ENCODE measurements around the gene FREM2.

Gene FREM2

DNA sequence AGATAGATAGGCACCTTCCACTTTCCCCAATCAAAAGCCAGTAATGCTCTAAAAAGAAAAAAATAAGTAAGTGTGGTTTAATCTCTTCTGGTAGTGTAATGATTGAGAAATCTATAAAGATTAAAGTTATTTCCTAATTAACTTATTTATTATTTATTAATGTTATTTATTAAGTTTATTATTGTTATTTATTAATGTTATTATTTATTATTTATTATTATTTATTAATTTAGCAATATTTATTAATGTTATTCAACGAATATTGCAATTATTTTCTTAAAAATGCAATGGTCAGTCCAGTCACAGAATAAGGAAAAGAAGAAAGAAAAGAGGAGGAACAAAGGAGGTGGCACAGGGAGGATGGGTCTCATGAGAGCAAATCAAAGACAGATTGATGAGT is 100.7 kb downstream of the FREM2 start:
- TF ChIP-seq, protein P1, sequence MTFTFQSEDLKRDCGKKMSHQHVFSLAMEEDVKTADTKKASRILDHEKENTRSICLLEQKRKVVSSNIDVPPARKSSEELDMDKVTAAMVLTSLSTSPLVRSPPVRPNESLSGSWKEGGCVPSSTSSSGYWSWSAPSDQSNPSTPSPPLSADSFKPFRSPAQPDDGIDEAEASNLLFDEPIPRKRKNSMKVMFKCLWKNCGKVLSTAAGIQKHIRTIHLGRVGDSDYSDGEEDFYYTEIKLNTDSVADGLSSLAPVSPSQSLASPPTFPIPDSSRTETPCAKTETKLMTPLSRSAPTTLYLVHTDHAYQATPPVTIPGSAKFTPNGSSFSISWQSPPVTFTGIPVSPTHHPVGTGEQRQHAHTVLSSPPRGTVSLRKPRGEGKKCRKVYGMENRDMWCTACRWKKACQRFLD (tag by site-specific recombination; IDR thresholded peaks at IDR 0.05): no peak
- TF ChIP-seq KLF7 (tag by site-specific recombination; IDR thresholded peaks at IDR 0.05; ENCODE audit: borderline replicate concordance) (no peak), ZNF837 (tag by site-specific recombination; IDR thresholded peaks at IDR 0.05) (no peak), ZNF184 (tag by site-specific recombination; IDR thresholded peaks at IDR 0.05) (no peak)
- no peak overlapping the region for H3K4me3 ChIP-seq (ENCODE audit: low read depth, low read length)
- no peak overlapping the region for H3K27ac ChIP-seq (ENCODE audit: extremely low read depth, low read depth, low read length)
- ChIA-PET POLR2A (no interaction called here), CTCF (no interaction called here)
- H3K4me1 ChIP-seq (ENCODE audit: control insufficient read depth, insufficient read depth, low read length): no peaks in the 10 kb centered on the region
- H3K9me3 ChIP-seq (ENCODE audit: control insufficient read depth, insufficient read depth, low read depth, low read length): no peaks in the 10 kb centered on the region
- H3K36me3 ChIP-seq (ENCODE audit: control insufficient read depth in 2 of 2, insufficient read depth in 1 of 2, low read length in 2 of 2): no peaks in the 10 kb centered on the region

DNA sequence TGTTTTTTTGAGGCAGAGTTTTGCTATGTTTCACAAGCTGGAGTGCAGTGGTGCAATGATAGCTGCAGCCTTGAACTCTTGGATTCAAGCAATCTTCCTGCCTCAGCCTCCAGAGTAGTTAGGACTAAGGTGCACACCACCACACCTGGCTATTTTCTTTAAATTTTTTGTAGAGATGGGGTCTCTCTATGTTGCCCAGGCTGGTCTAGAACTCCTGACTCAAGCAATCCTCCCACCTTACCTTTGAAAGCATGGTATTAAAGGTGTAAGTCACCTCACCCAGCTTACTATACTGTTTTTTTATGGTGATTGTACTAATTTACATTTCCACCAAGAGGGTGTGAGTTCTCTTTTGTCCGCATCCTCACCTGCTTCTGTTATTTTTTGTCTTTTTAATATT is 110.0 kb downstream of the FREM2 start:
- POLR2A ChIA-PET: no interaction called here
- no peak for TF ChIP-seq ZNF174 (tag by site-specific recombination; IDR thresholded peaks at IDR 0.05)
- TF ChIP-seq ZNF350 (tag by site-specific recombination; IDR thresholded peaks at IDR 0.05): no peak
- no peak for TF ChIP-seq ZNF354C (tag by site-specific recombination; IDR thresholded peaks at IDR 0.05; ENCODE audit: borderline replicate concordance, low read depth)
- TF ChIP-seq ZBTB17 (tag by site-specific recombination; IDR thresholded peaks at IDR 0.05): no peak
- TF ChIP-seq ZNF223 (tag by site-specific recombination; IDR thresholded peaks at IDR 0.05): no peak
- no peak for TF ChIP-seq YY1 (tag by site-specific recombination; IDR thresholded peaks at IDR 0.05)
- TF ChIP-seq ZNF23 (tag by site-specific recombination; IDR thresholded peaks at IDR 0.05; ENCODE audit: borderline replicate concordance): no peak
- no peak for TF ChIP-seq ZNF221 (tag by site-specific recombination; IDR thresholded peaks at IDR 0.05; ENCODE audit: borderline replicate concordance)
- TF ChIP-seq, protein P2, sequence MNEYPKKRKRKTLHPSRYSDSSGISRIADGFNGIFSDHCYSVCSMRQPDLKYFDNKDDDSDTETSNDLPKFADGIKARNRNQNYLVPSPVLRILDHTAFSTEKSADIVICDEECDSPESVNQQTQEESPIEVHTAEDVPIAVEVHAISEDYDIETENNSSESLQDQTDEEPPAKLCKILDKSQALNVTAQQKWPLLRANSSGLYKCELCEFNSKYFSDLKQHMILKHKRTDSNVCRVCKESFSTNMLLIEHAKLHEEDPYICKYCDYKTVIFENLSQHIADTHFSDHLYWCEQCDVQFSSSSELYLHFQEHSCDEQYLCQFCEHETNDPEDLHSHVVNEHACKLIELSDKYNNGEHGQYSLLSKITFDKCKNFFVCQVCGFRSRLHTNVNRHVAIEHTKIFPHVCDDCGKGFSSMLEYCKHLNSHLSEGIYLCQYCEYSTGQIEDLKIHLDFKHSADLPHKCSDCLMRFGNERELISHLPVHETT (tag by site-specific recombination; IDR thresholded peaks at IDR 0.05): no peak
- no peak for TF ChIP-seq KLF16 (tag by site-specific recombination; IDR thresholded peaks at IDR 0.05)
- TF ChIP-seq, protein P3, sequence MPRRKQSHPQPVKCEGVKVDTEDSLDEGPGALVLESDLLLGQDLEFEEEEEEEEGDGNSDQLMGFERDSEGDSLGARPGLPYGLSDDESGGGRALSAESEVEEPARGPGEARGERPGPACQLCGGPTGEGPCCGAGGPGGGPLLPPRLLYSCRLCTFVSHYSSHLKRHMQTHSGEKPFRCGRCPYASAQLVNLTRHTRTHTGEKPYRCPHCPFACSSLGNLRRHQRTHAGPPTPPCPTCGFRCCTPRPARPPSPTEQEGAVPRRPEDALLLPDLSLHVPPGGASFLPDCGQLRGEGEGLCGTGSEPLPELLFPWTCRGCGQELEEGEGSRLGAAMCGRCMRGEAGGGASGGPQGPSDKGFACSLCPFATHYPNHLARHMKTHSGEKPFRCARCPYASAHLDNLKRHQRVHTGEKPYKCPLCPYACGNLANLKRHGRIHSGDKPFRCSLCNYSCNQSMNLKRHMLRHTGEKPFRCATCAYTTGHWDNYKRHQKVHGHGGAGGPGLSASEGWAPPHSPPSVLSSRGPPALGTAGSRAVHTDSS (tag by site-specific recombination; IDR thresholded peaks at IDR 0.05): no peak
- no peak for TF ChIP-seq ZFHX2 (tag by site-specific recombination; conservative IDR thresholded peaks at IDR 0.05)
- TF ChIP-seq KLF1 (tag by site-specific recombination; IDR thresholded peaks at IDR 0.05): no peak
- no peak for TF ChIP-seq ZFP37 (tag by site-specific recombination; IDR thresholded peaks at IDR 0.05)
- TF ChIP-seq MZF1 (tag by site-specific recombination; IDR thresholded peaks at IDR 0.05; ENCODE audit: borderline replicate concordance): no peak
- no peak for TF ChIP-seq ZNF792 (tag by site-specific recombination; IDR thresholded peaks at IDR 0.05)
- TF ChIP-seq, protein P4, sequence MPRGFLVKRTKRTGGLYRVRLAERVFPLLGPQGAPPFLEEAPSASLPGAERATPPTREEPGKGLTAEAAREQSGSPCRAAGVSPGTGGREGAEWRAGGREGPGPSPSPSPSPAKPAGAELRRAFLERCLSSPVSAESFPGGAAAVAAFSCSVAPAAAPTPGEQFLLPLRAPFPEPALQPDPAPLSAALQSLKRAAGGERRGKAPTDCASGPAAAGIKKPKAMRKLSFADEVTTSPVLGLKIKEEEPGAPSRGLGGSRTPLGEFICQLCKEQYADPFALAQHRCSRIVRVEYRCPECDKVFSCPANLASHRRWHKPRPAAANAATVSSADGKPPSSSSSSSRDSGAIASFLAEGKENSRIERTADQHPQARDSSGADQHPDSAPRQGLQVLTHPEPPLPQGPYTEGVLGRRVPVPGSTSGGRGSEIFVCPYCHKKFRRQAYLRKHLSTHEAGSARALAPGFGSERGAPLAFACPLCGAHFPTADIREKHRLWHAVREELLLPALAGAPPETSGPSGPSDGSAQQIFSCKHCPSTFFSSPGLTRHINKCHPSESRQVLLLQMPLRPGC (tag by site-specific recombination; IDR thresholded peaks at IDR 0.05): no peak
- Histone ChIP-seq H3K4me3 (ENCODE audit: low read depth, low read length) (no peak overlapping the region), H3K36me3 (ENCODE audit: control insufficient read depth in 2 of 2, insufficient read depth in 1 of 2, low read length in 2 of 2) (no peaks in the 10 kb centered on the region), H3K27ac (ENCODE audit: extremely low read depth, low read depth, low read length) (no peak overlapping the region), H3K4me1 (ENCODE audit: control insufficient read depth, insufficient read depth, low read length) (no peaks in the 10 kb centered on the region), H3K9me3 (ENCODE audit: control insufficient read depth, insufficient read depth, low read depth, low read length) (no peaks in the 10 kb centered on the region)
- CTCF ChIA-PET: no interaction called here
